Activated CD8-positive, alpha-beta T cell treated with anti-CD3 and anti-CD28 coated beads for 36 hours (primary cell): ENCODE measurements around the gene RNMT. TPM values are rescaled to one million over a fixed set of nuclear protein-coding genes. Genes with fewer than 3 reads are reported as not detected.

ENCODE experiments used
- ATAC-seq: fragments of 200-7000 bp; cut with Tn5 transposase; one replicate; pipeline ENCODE4 v1.10.0; 2021; ENCODE audit warnings: mild to moderate bottlenecking, moderate library complexity
- CTCF ChIA-PET: fragments of 350-600 bp; sonication (Branson Sonifier 250); formaldehyde crosslinking; loops from one replicate; lab custom pipeline; 2021; ENCODE audit warnings: antibody characterized with exemption; lab: Charles Lee
- POLR2A ChIA-PET: fragments of 350-600 bp; sonication (Branson Sonifier 250); formaldehyde crosslinking; loops from one replicate; lab custom pipeline; 2021; ENCODE audit warnings: antibody characterized with exemption; lab: Charles Lee
- DNase-seq: peaks from one replicate; pipeline ENCODE4 v3.0.0-alpha.2; 2020
- H3K27ac Mint-ChIP-seq: one replicate; pipeline ENCODE4 v1.8.0; 2021; ENCODE audit warnings: mild to moderate bottlenecking, mixed read lengths
- H3K27me3 Mint-ChIP-seq: one replicate; pipeline ENCODE4 v1.8.0; 2021; ENCODE audit warnings: mixed read lengths
- H3K36me3 Mint-ChIP-seq: one replicate; pipeline ENCODE4 v1.8.0; 2021; ENCODE audit warnings: low read depth, mixed read lengths
- H3K4me1 Mint-ChIP-seq: one replicate; pipeline ENCODE4 v1.8.0; 2021; ENCODE audit warnings: low read depth, mixed read lengths
- H3K4me3 Mint-ChIP-seq: one replicate; pipeline ENCODE4 v1.8.0; 2021; ENCODE audit warnings: mild to moderate bottlenecking, moderate library complexity, mixed read lengths
- H3K9me3 Mint-ChIP-seq: one replicate; pipeline ENCODE4 v1.8.0; 2021; ENCODE audit warnings: mixed read lengths
- CTCF ChIP-seq: fragments of 200-600 bp; IDR thresholded peaks from one replicate; pipeline ENCODE4 v1.8.0; 2022; ENCODE audit warnings: antibody characterized with exemption, mild to moderate bottlenecking
- intact Hi-C: fragments of 100-400 bp; cut with micrococcal nuclease; formaldehyde crosslinking; loops from one replicate; pipeline ENCODE4 v1.10.0; 2022
- total RNA-seq, 2 experiments: library from RNA; stranded (reverse); gene quantifications; one replicate each; pipeline ENCODE4 v1.2.3, GENCODE V29; 2021

Gene RNMT
- total RNA-seq, 2 experiments from 2014 or later, result 76.4 to 84.4 TPM

GRCh38 chr18:13791181-13791580 is 64.7 kb downstream of the RNMT start:
- ATAC-seq, result no peak
- Mint-ChIP-seq H3K9me3 (peaks cover 2% of the 10 kb centered on the region), H3K27ac (no peak overlapping the region), H3K4me3 (no peak overlapping the region), H3K27me3 (peaks cover 4% of the 10 kb centered on the region), H3K4me1 (no peaks in the 10 kb centered on the region), H3K36me3 (no peaks in the 10 kb centered on the region)
- ChIA-PET CTCF (no interaction called here), POLR2A (no interaction called here)
- DNase-seq, result no peak
- intact Hi-C loops, result no loop called here
- no peak for TF ChIP-seq CTCF

- TF ChIP-seq CTCF, result no peak
- CTCF ChIA-PET, result no interaction called here
- Mint-ChIP-seq H3K27ac (no peak overlapping the region), H3K9me3 (no peaks in the 10 kb centered on the region), H3K4me3 (no peak overlapping the region), H3K4me1 (no peaks in the 10 kb centered on the region), H3K36me3 (no peaks in the 10 kb centered on the region), H3K27me3 (peaks cover 12% of the 10 kb centered on the region)
- DNase-seq, result no peak
- ATAC-seq, result no peak
- intact Hi-C loops, result no loop called here
- POLR2A ChIA-PET, result no interaction called here
Measured at GRCh38 chr18:13793819-13794218, 67.3 kb downstream of the RNMT start.

- ChIA-PET POLR2A (no interaction called here), CTCF (interaction anchor here (0.9 to 2.9 kb wide), 2 partner anchors 12 to 16 kb away, joined by 3 to 20 read pairs; no protein-coding TSS in a partner anchor)
- intact Hi-C loops, result no loop called here
- Mint-ChIP-seq H3K27me3 (peaks cover 23% of the 10 kb centered on the region), H3K27ac (no peak overlapping the region), H3K9me3 (no peaks in the 10 kb centered on the region), H3K4me3 (no peak overlapping the region), H3K36me3 (no peaks in the 10 kb centered on the region), H3K4me1 (peaks cover 5% of the 10 kb centered on the region)
- DNase-seq (no peak), ATAC-seq (no peak)
- no peak for TF ChIP-seq CTCF
Measured at GRCh38 chr18:13796515-13796914, 70.0 kb downstream of the RNMT start.

GRCh38 chr18:13797157-13797611 is 70.7 kb downstream of the RNMT start:
- Mint-ChIP-seq H3K9me3 (no peaks in the 10 kb centered on the region), H3K4me3 (no peak overlapping the region), H3K4me1 (peaks cover 5% of the 10 kb centered on the region), H3K27me3 (peaks cover 26% of the 10 kb centered on the region), H3K27ac (no peak overlapping the region), H3K36me3 (no peaks in the 10 kb centered on the region)
- DNase-seq, result no peak
- no peak for TF ChIP-seq CTCF
- no peak for ATAC-seq
- ChIA-PET POLR2A (no interaction called here), CTCF (interaction anchor here (0.9 to 2.9 kb wide), 2 partner anchors 11 to 16 kb away, joined by 3 to 20 read pairs; no protein-coding TSS in a partner anchor)
- intact Hi-C loops, result no loop called here

GRCh38 chr18:13799396-13799795 is 72.9 kb downstream of the RNMT start:
- ChIA-PET POLR2A (no interaction called here), CTCF (interaction anchor here (2.9 kb wide), 1 partner anchor 14 kb away, joined by 20 read pairs; no protein-coding TSS in a partner anchor)
- H3K27ac Mint-ChIP-seq, result no peak overlapping the region
- no peaks in the 10 kb centered on the region for H3K36me3 Mint-ChIP-seq
- intact Hi-C loops, result no loop called here
- no peak for DNase-seq
- peaks cover 34% of the 10 kb centered on the region for H3K27me3 Mint-ChIP-seq
- no peak for ATAC-seq
- no peak overlapping the region for H3K4me3 Mint-ChIP-seq
- peaks cover 5% of the 10 kb centered on the region for H3K4me1 Mint-ChIP-seq
- no peak for TF ChIP-seq CTCF
- H3K9me3 Mint-ChIP-seq, result no peaks in the 10 kb centered on the region
